Measurements from ENCODE around the gene MAN1B1. TPM values are rescaled to one million over a fixed set of nuclear protein-coding genes. Genes with fewer than 3 reads are reported as not detected.
A peak's percentile ranks its signal among the peaks of the same experiment; 100 is the strongest.

MAN1B1 gene
- 31.4 to 48.2 TPM (median 34.3 TPM) in 3 replicates for polyA plus RNA-seq
- polyA plus RNA-seq (2011; ENCODE audit: low read depth), result 126 TPM
- 20.5 and 24.1 TPM in 2 replicates for polyA plus RNA-seq (2011; cell fraction: cytosol; rRNA removed)
- 99.9 and 115 TPM in 2 replicates for polyA plus RNA-seq (2011; cell fraction: nucleus; rRNA removed)
- polyA plus RNA-seq (2012; ENCODE audit: low replicate concordance), result 35.1 and 36.7 TPM in 2 replicates
- 40.5 to 48.5 TPM (median 42.4 TPM) in 3 replicates for polyA minus RNA-seq
- polyA minus RNA-seq (2011; cell fraction: cytosol; rRNA and poly(A)+ RNA removed), result 42.0 TPM
- polyA minus RNA-seq (2011; cell fraction: nucleus; rRNA and poly(A)+ RNA removed), result 64.6 and 80.4 TPM in 2 replicates

DNA sequence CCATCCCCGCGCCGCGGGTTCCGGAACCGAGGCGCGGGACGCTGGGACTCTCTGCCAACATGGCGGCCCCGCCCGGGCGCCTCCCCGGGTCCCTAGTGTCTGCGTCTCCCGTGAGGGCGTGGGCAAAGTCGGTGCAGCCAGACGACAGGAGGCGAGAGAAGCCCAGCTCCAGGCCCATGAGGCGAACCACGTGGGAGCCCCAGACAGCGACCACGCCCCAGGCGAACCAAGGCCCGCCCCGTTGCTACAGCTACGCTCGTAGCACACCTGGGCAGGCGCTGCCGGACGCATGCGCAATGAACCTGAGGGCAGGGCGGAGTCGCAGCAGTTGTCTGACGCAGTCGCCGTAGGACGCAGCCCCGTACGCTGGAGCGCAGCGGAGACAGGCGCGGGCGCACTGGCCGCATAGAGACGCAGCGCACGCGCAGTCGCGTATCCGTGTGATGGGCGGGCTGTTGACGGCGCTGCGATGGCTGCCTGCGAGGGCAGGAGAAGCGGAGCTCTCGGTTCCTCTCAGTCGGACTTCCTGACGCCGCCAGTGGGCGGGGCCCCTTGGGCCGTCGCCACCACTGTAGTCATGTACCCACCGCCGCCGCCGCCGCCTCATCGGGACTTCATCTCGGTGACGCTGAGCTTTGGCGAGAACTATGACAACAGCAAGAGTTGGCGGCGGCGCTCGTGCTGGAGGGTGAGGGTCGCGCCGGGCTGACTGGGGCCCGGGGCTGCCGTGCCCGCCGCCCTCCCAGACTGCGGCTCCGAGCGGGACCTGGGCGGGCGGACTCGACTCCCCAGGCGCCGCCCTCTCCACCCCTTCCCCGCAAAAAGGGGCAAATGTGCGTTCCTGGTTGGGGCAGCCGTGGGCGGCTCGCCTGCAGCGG is at the start of gene MAN1B1:
TSS of gene MAN1B1 (plus strand) at position 455 of the 878 bp plus-strand sequence. CDS start at position 470, 15 bp downstream.
- Histone ChIP-seq H4K20me1 (ENCODE audit: control insufficient read depth, extremely low read depth, insufficient read depth, low read length) (no peaks in the 10 kb centered on the region), H3K36me3 (ENCODE audit: control insufficient read depth in 2 of 2, extremely low read depth in 1 of 2, insufficient read depth in 2 of 2, low read length in 2 of 2) (peaks cover 4 to 12% of the 10 kb centered on the region in 2 experiments), H3K4me2 (ENCODE audit: control insufficient read depth, extremely low read depth, insufficient read depth, low read depth, low read length) (peak within 1 kb of the TSS; percentile 99), H3K27ac (ENCODE audit: control insufficient read depth, insufficient read depth, low read length) (peak within 1 kb of the TSS; percentile 90), H3K79me2 (ENCODE audit: control insufficient read depth, insufficient read depth, low read length) (peaks cover 8% of the 10 kb centered on the region), H3K9ac (ENCODE audit: control insufficient read depth, extremely low read depth, insufficient read depth, low read length) (peak within 1 kb of the TSS; percentile 90), H3K4me1 (ENCODE audit: control insufficient read depth, extremely low read depth, insufficient read depth, low read length) (peaks cover 48% of the 10 kb centered on the region), H2AFZ (ENCODE audit: control insufficient read depth, low read length) (peak within 1 kb of the TSS; percentile 70), H3K27me3 (ENCODE audit: control insufficient read depth, extremely low read depth, insufficient read depth, low read length) (no peaks in the 10 kb centered on the region), H3K9me3 (ENCODE audit: control insufficient read depth, low read depth, low read length) (no peaks in the 10 kb centered on the region), H3K9me1 (ENCODE audit: control insufficient read depth, extremely low read depth, insufficient read depth, low read length) (peaks cover 2% of the 10 kb centered on the region), H3K4me3 (ENCODE audit: control insufficient read depth in 2 of 3, extremely low read depth in 1 of 3, insufficient read depth in 2 of 3, low read depth in 1 of 3, low read length in 3 of 3) (peak within 1 kb of the TSS; percentile 69 to 93 (median 76))
- TF ChIP-seq EZH2 (IDR thresholded peaks at IDR 0.05; ENCODE audit: low read length), result no peak
- TF ChIP-seq, protein P1, sequence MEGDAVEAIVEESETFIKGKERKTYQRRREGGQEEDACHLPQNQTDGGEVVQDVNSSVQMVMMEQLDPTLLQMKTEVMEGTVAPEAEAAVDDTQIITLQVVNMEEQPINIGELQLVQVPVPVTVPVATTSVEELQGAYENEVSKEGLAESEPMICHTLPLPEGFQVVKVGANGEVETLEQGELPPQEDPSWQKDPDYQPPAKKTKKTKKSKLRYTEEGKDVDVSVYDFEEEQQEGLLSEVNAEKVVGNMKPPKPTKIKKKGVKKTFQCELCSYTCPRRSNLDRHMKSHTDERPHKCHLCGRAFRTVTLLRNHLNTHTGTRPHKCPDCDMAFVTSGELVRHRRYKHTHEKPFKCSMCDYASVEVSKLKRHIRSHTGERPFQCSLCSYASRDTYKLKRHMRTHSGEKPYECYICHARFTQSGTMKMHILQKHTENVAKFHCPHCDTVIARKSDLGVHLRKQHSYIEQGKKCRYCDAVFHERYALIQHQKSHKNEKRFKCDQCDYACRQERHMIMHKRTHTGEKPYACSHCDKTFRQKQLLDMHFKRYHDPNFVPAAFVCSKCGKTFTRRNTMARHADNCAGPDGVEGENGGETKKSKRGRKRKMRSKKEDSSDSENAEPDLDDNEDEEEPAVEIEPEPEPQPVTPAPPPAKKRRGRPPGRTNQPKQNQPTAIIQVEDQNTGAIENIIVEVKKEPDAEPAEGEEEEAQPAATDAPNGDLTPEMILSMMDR (optimal IDR thresholded peaks at IDR 0.05 in 1 of 3, IDR thresholded peaks at IDR 0.05 in 1 of 3, conservative IDR thresholded peaks at IDR 0.05 in 1 of 3; ENCODE audit: extremely low read depth in 1 of 3, insufficient read depth in 2 of 3, low read length in 3 of 3), result no peak
- dilution Hi-C loops (cut with MboI; ENCODE audit: extremely low pct_ligation_motif_present, low sequenced_read_pairs), result no loop called here
- FAIRE-seq (peak; percentile 85), DNase-seq (ENCODE audit: low read depth, low spot score) (peak; percentile 98)

DNA sequence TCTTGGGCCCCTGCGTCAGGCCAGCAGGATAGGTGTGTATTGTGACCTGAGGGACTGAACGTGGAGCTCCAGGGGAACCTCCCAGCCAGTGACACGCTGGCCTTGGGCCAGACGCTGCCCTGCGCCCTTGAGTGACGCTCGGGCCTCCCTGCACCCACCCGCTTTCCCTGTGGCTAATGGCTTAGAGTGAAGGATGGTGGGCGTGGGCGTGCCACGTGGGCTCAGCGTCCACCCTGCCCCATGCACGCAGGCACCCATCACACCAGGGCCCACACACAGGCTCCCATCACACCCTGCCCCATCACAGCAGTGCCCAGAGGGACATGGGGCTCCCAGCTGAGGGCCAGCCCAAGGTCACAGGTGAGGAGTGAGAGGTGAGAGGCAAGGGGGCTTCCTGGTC is 49.8 kb upstream of the MAN1B1 start:
- DNase-seq (ENCODE audit: low read depth, low spot score) (no peak), FAIRE-seq (no peak)
- dilution Hi-C loops (cut with MboI; ENCODE audit: extremely low pct_ligation_motif_present, low sequenced_read_pairs), result no loop called here
- Histone ChIP-seq H2AFZ (ENCODE audit: control insufficient read depth, low read length) (no peak overlapping the region), H3K36me3 (ENCODE audit: control insufficient read depth in 2 of 2, extremely low read depth in 1 of 2, insufficient read depth in 2 of 2, low read length in 2 of 2) (peaks cover 0 to 4% of the 10 kb centered on the region in 2 experiments), H3K9me3 (ENCODE audit: control insufficient read depth, low read depth, low read length) (no peaks in the 10 kb centered on the region), H3K4me2 (ENCODE audit: control insufficient read depth, extremely low read depth, insufficient read depth, low read depth, low read length) (no peak overlapping the region), H3K79me2 (ENCODE audit: control insufficient read depth, insufficient read depth, low read length) (no peaks in the 10 kb centered on the region), H4K20me1 (ENCODE audit: control insufficient read depth, extremely low read depth, insufficient read depth, low read length) (no peaks in the 10 kb centered on the region), H3K27me3 (ENCODE audit: control insufficient read depth, extremely low read depth, insufficient read depth, low read length) (no peaks in the 10 kb centered on the region), H3K9me1 (ENCODE audit: control insufficient read depth, extremely low read depth, insufficient read depth, low read length) (no peaks in the 10 kb centered on the region), H3K27ac (ENCODE audit: control insufficient read depth, insufficient read depth, low read length) (no peak overlapping the region), H3K4me1 (ENCODE audit: control insufficient read depth, extremely low read depth, insufficient read depth, low read length) (peaks cover 3% of the 10 kb centered on the region), H3K4me3 (ENCODE audit: control insufficient read depth in 2 of 3, extremely low read depth in 1 of 3, insufficient read depth in 2 of 3, low read depth in 1 of 3, low read length in 3 of 3) (no peak overlapping the region), H3K9ac (ENCODE audit: control insufficient read depth, extremely low read depth, insufficient read depth, low read length) (no peak overlapping the region)
- no peak for TF ChIP-seq EZH2 (IDR thresholded peaks at IDR 0.05; ENCODE audit: low read length)
- TF ChIP-seq, protein P1 (optimal IDR thresholded peaks at IDR 0.05 in 1 of 3, IDR thresholded peaks at IDR 0.05 in 1 of 3, conservative IDR thresholded peaks at IDR 0.05 in 1 of 3; ENCODE audit: extremely low read depth in 1 of 3, insufficient read depth in 2 of 3, low read length in 3 of 3), result no peak

Measured in keratinocyte (primary cell).